Liver (tissue), 3 donors: Measurements from ENCODE around the gene ASMTL.

Experiments
- CTCF ChIP-seq: fragments of 150-350 bp; IDR thresholded peaks from 2 replicates; pipeline ENCODE4 v1.5.1; 2017; ENCODE audit warnings: improper control_type of control experiment, low read depth, low read length; ENCODE audit not compliant: missing input control
- EGR1 ChIP-seq, 2 donors: IDR thresholded peaks; 2 replicates each; pipeline ENCODE4 v1.6.1; 2016 to 2018; ENCODE audit warnings: antibody characterized with exemption in 2 of 2, low read depth in 2 of 2
- MAX ChIP-seq: IDR thresholded peaks from 2 replicates; pipeline ENCODE4 v1.6.1; 2016; ENCODE audit warnings: antibody characterized with exemption
- NR2F2 ChIP-seq: IDR thresholded peaks from 2 replicates; pipeline ENCODE4 v1.6.1; 2016; ENCODE audit warnings: antibody characterized with exemption
- SP1 ChIP-seq: IDR thresholded peaks from 2 replicates; pipeline ENCODE4 v1.6.1; 2018; ENCODE audit warnings: antibody characterized with exemption, mild to moderate bottlenecking
- TAF1 ChIP-seq: conservative IDR thresholded peaks from 2 replicates; pipeline ENCODE4 v1.6.1; 2016; ENCODE audit warnings: antibody characterized with exemption, mild to moderate bottlenecking
- YY1 ChIP-seq: IDR thresholded peaks from 2 replicates; pipeline ENCODE4 v1.6.1; 2016; ENCODE audit warnings: antibody characterized with exemption, mild to moderate bottlenecking
- ZBTB33 ChIP-seq: IDR thresholded peaks from 2 replicates; pipeline ENCODE4 v1.6.1; 2016; ENCODE audit warnings: antibody characterized with exemption
- donor health status: healthy.
- donor health status: healthy.

- TF ChIP-seq CTCF (no peak), YY1 (no peak), NR2F2 (no peak), MAX (no peak), EGR1 (IDR thresholded peaks at IDR 0.05; ENCODE audit: low read depth in 2 of 2) (no peak), TAF1 (no peak), ZBTB33 (no peak), SP1 (no peak)
Measured at GRCh38 chrX:1462110-1462509, 9.4 kb upstream of the ASMTL start.
